ENCODE results near the gene ANKRD63. TPM values are rescaled to one million over a fixed set of nuclear protein-coding genes. Genes with fewer than 3 reads are reported as not detected.

ANKRD63 gene
- not detected for total RNA-seq
- not detected for polyA plus RNA-seq
- long read RNA-seq, donor 1, result 0 reads
- long read RNA-seq, donor 2, result 0 reads

DNA sequence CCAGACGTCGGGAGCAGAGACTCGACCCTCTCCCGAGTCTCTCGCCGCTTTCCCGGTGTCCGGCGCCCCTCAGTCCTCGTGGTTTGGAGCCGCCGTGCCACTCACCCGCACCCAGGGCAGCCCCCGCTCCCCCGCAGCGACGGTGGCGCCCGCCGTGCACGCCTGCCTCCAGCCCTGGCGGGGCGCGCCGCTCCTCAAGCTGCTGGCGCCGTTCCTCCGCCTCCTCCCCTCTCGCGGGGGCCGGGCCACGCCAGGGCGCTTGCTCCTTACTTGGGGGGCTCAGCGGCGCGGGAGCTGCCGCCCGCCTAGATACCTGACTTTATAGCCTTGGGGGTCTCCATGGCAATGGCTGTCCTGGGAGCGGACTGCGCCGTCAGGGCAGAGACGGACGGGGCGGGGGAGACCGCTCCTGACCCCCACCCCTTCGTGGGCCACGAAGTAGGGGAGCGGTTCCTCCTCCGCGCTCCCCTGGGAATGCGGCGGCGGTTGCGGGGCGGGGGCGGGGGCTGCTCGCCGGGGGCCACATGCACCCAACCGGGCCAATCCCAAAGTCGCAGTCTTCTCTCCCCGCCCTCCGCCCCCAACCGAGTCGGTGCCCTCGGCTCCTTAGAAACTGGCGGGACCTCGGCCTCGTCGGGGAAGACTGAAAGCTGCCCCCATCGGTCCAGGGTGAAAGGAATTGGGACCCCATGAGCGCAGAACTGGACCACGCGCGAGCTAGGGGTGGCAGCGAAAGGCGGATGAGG lies at the start of gene ANKRD63:
TSS of gene ANKRD63 (minus strand) at position 196 of the 746 bp plus-strand sequence. CDS start 478 bp downstream, outside the sequence.
- intact Hi-C loops (cut with DNase I; ENCODE audit: low total_unique reads), result no loop called here
- Histone ChIP-seq H3K9me3 (no peaks in the 10 kb centered on the region), H3K27ac (no peak within 1 kb of the TSS), H3K4me3 (peak within 1 kb of the TSS; percentile 19 to 79 (median 59)), H3K27me3 (replicated peaks in 1 of 7) (peaks cover 0 to 61% (median 45%) of the 10 kb centered on the region in 7 donors), H3K36me3 (peaks cover 0 to 21% (median 13%) of the 10 kb centered on the region in 6 donors), H3K4me1 (peaks cover 10 to 79% (median 34%) of the 10 kb centered on the region in 6 donors)
- WGBS, 5 donors, result 2 to 3% (median 3%) methylated on average over 19 to 76 of the region's 76 CpGs
- TF ChIP-seq, protein P1, sequence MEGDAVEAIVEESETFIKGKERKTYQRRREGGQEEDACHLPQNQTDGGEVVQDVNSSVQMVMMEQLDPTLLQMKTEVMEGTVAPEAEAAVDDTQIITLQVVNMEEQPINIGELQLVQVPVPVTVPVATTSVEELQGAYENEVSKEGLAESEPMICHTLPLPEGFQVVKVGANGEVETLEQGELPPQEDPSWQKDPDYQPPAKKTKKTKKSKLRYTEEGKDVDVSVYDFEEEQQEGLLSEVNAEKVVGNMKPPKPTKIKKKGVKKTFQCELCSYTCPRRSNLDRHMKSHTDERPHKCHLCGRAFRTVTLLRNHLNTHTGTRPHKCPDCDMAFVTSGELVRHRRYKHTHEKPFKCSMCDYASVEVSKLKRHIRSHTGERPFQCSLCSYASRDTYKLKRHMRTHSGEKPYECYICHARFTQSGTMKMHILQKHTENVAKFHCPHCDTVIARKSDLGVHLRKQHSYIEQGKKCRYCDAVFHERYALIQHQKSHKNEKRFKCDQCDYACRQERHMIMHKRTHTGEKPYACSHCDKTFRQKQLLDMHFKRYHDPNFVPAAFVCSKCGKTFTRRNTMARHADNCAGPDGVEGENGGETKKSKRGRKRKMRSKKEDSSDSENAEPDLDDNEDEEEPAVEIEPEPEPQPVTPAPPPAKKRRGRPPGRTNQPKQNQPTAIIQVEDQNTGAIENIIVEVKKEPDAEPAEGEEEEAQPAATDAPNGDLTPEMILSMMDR (IDR thresholded peaks at IDR 0.05 in 8 of 11, conservative IDR thresholded peaks at IDR 0.05 in 3 of 11), result no peak
- TF ChIP-seq POLR2AphosphoS5 (IDR thresholded peaks at IDR 0.05) (no peak), POLR2A (IDR thresholded peaks at IDR 0.05) (no peak)
- peak; percentile 86 for DNase-seq

DNA sequence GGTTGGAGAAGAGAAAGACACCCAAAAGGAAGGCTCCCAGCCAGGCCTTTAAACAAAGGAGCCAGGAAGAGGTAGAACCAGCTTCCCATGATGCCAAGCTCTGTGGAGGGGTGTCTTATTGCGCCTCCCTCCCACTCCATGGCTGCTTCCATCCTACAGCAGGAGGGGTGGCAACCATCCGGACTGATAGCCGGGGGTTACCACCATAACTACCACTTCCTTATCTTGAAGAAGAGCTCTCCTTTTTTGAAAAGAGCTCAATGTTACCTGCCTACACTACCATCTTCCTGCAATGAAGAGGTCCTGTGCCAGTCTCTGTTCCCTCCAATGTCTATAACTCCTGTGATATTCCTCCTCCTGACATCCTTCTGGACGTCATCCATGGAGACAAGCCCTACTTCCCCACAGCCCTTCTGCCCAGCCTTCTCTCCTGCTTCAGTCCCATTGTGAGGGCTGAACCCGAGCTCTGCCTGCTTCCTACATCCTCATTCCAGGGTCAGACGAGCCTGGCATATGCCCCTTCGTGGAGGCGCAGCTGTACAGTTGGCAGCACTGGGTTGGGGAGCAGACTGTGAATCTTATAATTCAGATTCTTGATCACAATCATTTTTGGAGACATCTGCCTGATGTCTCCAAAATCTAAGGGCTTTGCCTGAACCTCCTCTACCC lies 49.4 kb upstream of the ANKRD63 start:
- no peak for DNase-seq
- intact Hi-C loops (cut with DNase I; ENCODE audit: low total_unique reads), result no loop called here
- Histone ChIP-seq H3K27me3 (replicated peaks in 1 of 7) (peaks cover 0 to 3% (median 0%) of the 10 kb centered on the region in 7 donors), H3K9me3 (no peaks in the 10 kb centered on the region), H3K36me3 (peaks cover 0 to 4% (median 0%) of the 10 kb centered on the region in 6 donors), H3K4me3 (no peak overlapping the region), H3K4me1 (peaks cover 33 to 100% (median 74%) of the 10 kb centered on the region in 6 donors), H3K27ac (peak overlapping the region in 4 of 8 donors; percentile 0 to 91 (median 57))
- no peak for TF ChIP-seq POLR2A (IDR thresholded peaks at IDR 0.05)
- peak in 2 of 3 donors; percentile 39 to 53 for TF ChIP-seq POLR2AphosphoS5 (IDR thresholded peaks at IDR 0.05)
- TF ChIP-seq, protein P1 (IDR thresholded peaks at IDR 0.05 in 8 of 11, conservative IDR thresholded peaks at IDR 0.05 in 3 of 11), result no peak
- WGBS, 5 donors, result 42 to 65% (median 47%) methylated on average over 8 of the region's 8 CpGs

DNA sequence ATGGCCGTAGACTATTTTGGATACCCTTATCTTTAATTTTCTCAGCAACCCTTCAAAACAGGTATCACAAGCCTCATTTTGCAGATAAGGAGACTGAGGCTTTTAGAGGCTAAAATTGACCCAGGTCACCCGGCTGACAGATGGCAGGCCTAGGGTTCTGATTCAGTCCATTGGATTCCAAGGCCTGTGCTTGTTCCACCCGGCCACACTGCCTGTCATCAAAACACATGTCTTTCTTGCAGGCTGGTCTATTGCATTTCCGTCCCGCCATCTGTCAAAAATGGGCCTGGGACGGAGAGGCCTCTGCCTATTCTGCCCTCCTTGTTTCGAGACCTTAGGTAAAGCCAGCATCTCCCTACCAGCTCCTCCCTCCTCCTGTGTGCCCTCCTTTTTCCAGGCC lies 48.8 kb upstream of the ANKRD63 start:
- Histone ChIP-seq H3K27me3 (replicated peaks in 1 of 7) (no peaks in the 10 kb centered on the region), H3K27ac (peak overlapping the region in 3 of 8 donors; percentile 0 to 91 (median 88)), H3K4me3 (no peak overlapping the region), H3K9me3 (no peaks in the 10 kb centered on the region), H3K36me3 (peaks cover 0 to 4% (median 0%) of the 10 kb centered on the region in 6 donors), H3K4me1 (peaks cover 33 to 100% (median 71%) of the 10 kb centered on the region in 6 donors)
- intact Hi-C loops (cut with DNase I; ENCODE audit: low total_unique reads), result no loop called here
- WGBS, 5 donors, result 94 to 96% (median 95%) methylated on average over 7 of the region's 7 CpGs
- TF ChIP-seq, protein P1 (IDR thresholded peaks at IDR 0.05 in 8 of 11, conservative IDR thresholded peaks at IDR 0.05 in 3 of 11), result no peak
- TF ChIP-seq POLR2AphosphoS5 (IDR thresholded peaks at IDR 0.05) (no peak), POLR2A (IDR thresholded peaks at IDR 0.05) (no peak)
- DNase-seq, result no peak

DNA sequence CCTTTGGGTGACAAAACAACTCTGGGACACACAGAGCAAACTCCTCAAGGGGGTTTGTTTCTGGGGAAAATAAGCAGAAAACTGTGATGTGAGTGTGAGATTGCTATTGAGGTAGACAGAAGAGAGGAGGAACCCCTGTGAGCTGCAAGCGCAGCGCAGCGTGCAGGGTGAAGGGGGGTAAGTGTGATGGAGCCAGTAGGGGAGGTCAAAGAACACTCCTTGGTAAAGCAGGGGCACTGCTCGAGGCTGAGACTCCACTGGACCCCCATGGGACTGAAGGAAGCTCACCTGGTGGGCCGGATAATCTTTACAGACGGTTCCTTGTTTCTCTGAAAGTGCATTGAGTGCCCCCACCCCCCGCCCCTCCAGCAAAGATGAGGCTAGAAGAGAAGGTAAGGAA lies 48.2 kb upstream of the ANKRD63 start:
- intact Hi-C loops (cut with DNase I; ENCODE audit: low total_unique reads), result no loop called here
- DNase-seq, result no peak
- Histone ChIP-seq H3K4me3 (no peak overlapping the region), H3K4me1 (peaks cover 35 to 100% (median 77%) of the 10 kb centered on the region in 6 donors), H3K9me3 (no peaks in the 10 kb centered on the region), H3K36me3 (peaks cover 0 to 4% (median 0%) of the 10 kb centered on the region in 6 donors), H3K27me3 (replicated peaks in 1 of 7) (no peaks in the 10 kb centered on the region), H3K27ac (peak overlapping the region in 4 of 8 donors; percentile 56 to 91 (median 60))
- TF ChIP-seq POLR2AphosphoS5 (IDR thresholded peaks at IDR 0.05) (no peak), POLR2A (IDR thresholded peaks at IDR 0.05) (no peak)
- TF ChIP-seq, protein P1 (IDR thresholded peaks at IDR 0.05 in 8 of 11, conservative IDR thresholded peaks at IDR 0.05 in 3 of 11), result no peak
- WGBS, 5 donors, result 82 to 93% (median 92%) methylated on average over 7 of the region's 7 CpGs
